SK-N-SH (cell line): Measurements from ENCODE around the gene SERPINA9. TPM values are rescaled to one million over a fixed set of nuclear protein-coding genes. Genes with fewer than 3 reads are reported as not detected.

Experiments used
- CTCF ChIA-PET: fragments of 300-600, 350-600 bp; formaldehyde crosslinking; extraction: SDS; loops from one replicate; lab custom pipeline; 2021; lab: Yijun Ruan, JAX
- POLR2A ChIA-PET: fragments of 350-600 bp; sonication (Branson Sonifier 250); formaldehyde crosslinking; extraction: SDS; loops from one replicate; lab custom pipeline; 2020; ENCODE audit warnings: antibody characterized with exemption, inconsistent platforms; lab: Yijun Ruan, JAX
- DNase-seq: peaks from one replicate; pipeline ENCODE4 v3.0.0; 2012
- H2AFZ ChIP-seq: fragments of 200-600 bp; sonication (generic); 2 replicates; pipeline ENCODE4 v1.8.1; 2016; ENCODE audit warnings: antibody characterized with exemption, mild to moderate bottlenecking, low read depth
- H3F3A ChIP-seq: fragments of 200-600 bp; sonication (generic); replicated peaks from 2 replicates; pipeline ENCODE3; 2016; ENCODE audit warnings: antibody characterized with exemption, mild to moderate bottlenecking; ENCODE audit not compliant: insufficient read depth
- H3K27ac ChIP-seq, 2 experiments: fragments of 200-500 bp in 1 of 2; fragments of 200-600 bp in 1 of 2; sonication (Bioruptor generic) in 1 of 2; sonication (generic), shearing (Covaris generic) in 1 of 2; 2 replicates each; pipeline versions ENCODE4 v1.5.1 to v1.6.1; 2014 to 2016; ENCODE audit warnings: low read depth in 2 of 2, inconsistent platforms in 1 of 2, low read length in 1 of 2, mild to moderate bottlenecking in 1 of 2, mixed read lengths in 1 of 2
- H3K27me3 ChIP-seq: fragments of 200-600 bp; sonication (generic), shearing (Covaris generic); 2 replicates; pipeline ENCODE4 v1.6.1; 2016; ENCODE audit warnings: mixed run types; ENCODE audit not compliant: insufficient read depth
- H3K36me3 ChIP-seq, 2 experiments: fragments of 200-500 bp in 1 of 2; fragments of 200-600 bp in 1 of 2; sonication (Bioruptor generic) in 1 of 2; sonication (generic) in 1 of 2; replicated peaks in 1 of 2; 2 replicates each; pipeline versions ENCODE3 to v1.5.1; 2014 to 2016; ENCODE audit warnings: low read length in 1 of 2, mild to moderate bottlenecking in 1 of 2; ENCODE audit not compliant: insufficient read depth in 2 of 2, control insufficient read depth in 1 of 2
- H3K4me1 ChIP-seq, 2 experiments: fragments of 200-500 bp in 1 of 2; fragments of 200-600 bp in 1 of 2; sonication (Bioruptor generic) in 1 of 2; sonication (generic), shearing (Covaris generic) in 1 of 2; 2 replicates each; pipeline versions ENCODE4 v1.5.1 to v1.6.1; 2014 to 2016; ENCODE audit warnings: low read depth in 1 of 2, low read length in 1 of 2, mixed run types in 1 of 2; ENCODE audit not compliant: insufficient read depth in 2 of 2, control insufficient read depth in 1 of 2
- H3K4me2 ChIP-seq: fragments of 200-600 bp; sonication (generic), shearing (Covaris generic); 2 replicates; pipeline ENCODE4 v1.6.1; 2017; ENCODE audit warnings: mixed run types
- H3K4me3 ChIP-seq, 2 experiments: fragments of 200-500 bp in 1 of 2; fragments of 200-600 bp in 1 of 2; sonication (Bioruptor generic) in 1 of 2; sonication (generic), shearing (Covaris generic) in 1 of 2; 2 replicates each; pipeline versions ENCODE4 v1.5.1 to v1.8.1; 2014 to 2016; ENCODE audit warnings: low read depth in 2 of 2, inconsistent platforms in 1 of 2, low read length in 1 of 2, mild to moderate bottlenecking in 1 of 2, mixed read lengths in 1 of 2, moderate library complexity in 1 of 2
- H3K79me2 ChIP-seq: fragments of 200-600 bp; sonication (generic); 2 replicates; pipeline ENCODE4 v1.8.1; 2017; ENCODE audit warnings: mild to moderate bottlenecking; ENCODE audit not compliant: insufficient read depth
- H3K9ac ChIP-seq: fragments of 200-600 bp; sonication (generic); 2 replicates; pipeline ENCODE4 v1.6.1; 2017; ENCODE audit warnings: mixed run types
- H3K9me2 ChIP-seq: fragments of 200-600 bp; sonication (generic); 2 replicates; pipeline ENCODE4 v1.6.1; 2017; ENCODE audit warnings: mixed run types
- H3K9me3 ChIP-seq: fragments of 200-600 bp; sonication (generic); 2 replicates; pipeline ENCODE4 v1.6.1; 2017; ENCODE audit warnings: mixed run types, mild to moderate bottlenecking, moderate library complexity
- H4K20me1 ChIP-seq: fragments of 200-600 bp; sonication (generic); 2 replicates; pipeline ENCODE4 v1.6.1; 2017; ENCODE audit warnings: mild to moderate bottlenecking, mixed run types; ENCODE audit not compliant: insufficient read depth
- CHD2 ChIP-seq: fragments of 150-350 bp; IDR thresholded peaks from 2 replicates; pipeline ENCODE4 v1.6.1; 2018; ENCODE audit warnings: low read length; ENCODE audit not compliant: partially characterized antibody
- CTCF ChIP-seq: fragments of 200-600 bp; sonication (generic); IDR thresholded peaks from 2 replicates; pipeline ENCODE4 v1.6.1; 2017; ENCODE audit warnings: antibody characterized with exemption, mild to moderate bottlenecking, moderate library complexity
- EZH2phosphoT487 ChIP-seq: fragments of 200-600 bp; sonication (generic); IDR thresholded peaks from 2 replicates; pipeline ENCODE4 v1.6.1; 2017; ENCODE audit warnings: low read depth, mixed run types, mild to moderate bottlenecking, antibody characterized with exemption, moderate library complexity, borderline replicate concordance
- FOSL2 ChIP-seq: IDR thresholded peaks from 2 replicates; pipeline ENCODE4 v1.4.0; 2012; ENCODE audit warnings: low read depth, mild to moderate bottlenecking, moderate library complexity, borderline replicate concordance
- FOXJ3 ChIP-seq: sonication (generic); formaldehyde crosslinking; IDR thresholded peaks from 2 replicates; pipeline ENCODE4 v1.5.1; 2020; ENCODE audit warnings: mild to moderate bottlenecking, missing genetic modification reagents
- GABPA ChIP-seq: IDR thresholded peaks from 2 replicates; pipeline ENCODE4 v1.4.0; 2012; ENCODE audit warnings: low read depth, mild to moderate bottlenecking
- MAX ChIP-seq: IDR thresholded peaks from 2 replicates; pipeline ENCODE4 v1.4.0; 2012; ENCODE audit warnings: low read depth
- MEF2A ChIP-seq: IDR thresholded peaks from 2 replicates; pipeline ENCODE4 v1.4.0; 2012; ENCODE audit warnings: low read depth, borderline replicate concordance
- MXI1 ChIP-seq: IDR thresholded peaks from 2 replicates; pipeline ENCODE4 v1.6.1; 2012; ENCODE audit warnings: mild to moderate bottlenecking, low read depth, low read length, improper control_type of control experiment
- NFIC ChIP-seq: IDR thresholded peaks from 2 replicates; pipeline ENCODE4 v1.4.0; 2012; ENCODE audit warnings: borderline replicate concordance
- POLR2AphosphoS5 ChIP-seq: IDR thresholded peaks from 2 replicates; pipeline ENCODE4 v1.6.1; 2012; ENCODE audit warnings: low read depth, low read length
- RFX5 ChIP-seq: IDR thresholded peaks from 2 replicates; pipeline ENCODE4 v1.6.1; 2012; ENCODE audit warnings: mild to moderate bottlenecking, improper control_type of control experiment, low read length
- RXRA ChIP-seq: IDR thresholded peaks from 2 replicates; pipeline ENCODE4 v1.4.0; 2012; ENCODE audit warnings: low read depth, mild to moderate bottlenecking, borderline replicate concordance
- SIN3A ChIP-seq: IDR thresholded peaks from 2 replicates; pipeline ENCODE4 v1.6.1; 2012; ENCODE audit warnings: low read depth, mild to moderate bottlenecking, low read length, moderate library complexity, borderline replicate concordance
- SMC3 ChIP-seq: IDR thresholded peaks from 2 replicates; pipeline ENCODE4 v1.6.1; 2012; ENCODE audit warnings: low read depth, low read length, improper control_type of control experiment
- TEAD4 ChIP-seq: IDR thresholded peaks from 2 replicates; pipeline ENCODE4 v1.4.0; 2012; ENCODE audit warnings: mild to moderate bottlenecking, borderline replicate concordance; ENCODE audit not compliant: insufficient read depth
- YY1 ChIP-seq: IDR thresholded peaks from 2 replicates; pipeline ENCODE4 v1.4.0; 2012; ENCODE audit warnings: low read depth, mild to moderate bottlenecking
- WGBS: methylation state at CpG from one replicate; pipeline ENCODE4 v1.1.6; 2017; ENCODE audit warnings: low lambda C conversion rate; 5-methylcytosine and 5-hydroxymethylcytosine counted together
- polyA plus RNA-seq, 3 experiments: library from polyadenylated mRNA; depleted of rRNA; stranded (reverse); fragments of >200 nt; gene quantifications; 2 replicates each; pipeline ENCODE4 v1.2.3, GENCODE V29; 2012
- TF ChIP-seq, protein P1 (sequence below): IDR thresholded peaks from 2 replicates; pipeline ENCODE4; 2012
- TF ChIP-seq, protein P2 (sequence below): IDR thresholded peaks from 2 replicates; pipeline ENCODE4 v1.6.1; 2012; ENCODE audit warnings: mild to moderate bottlenecking, low read depth, low read length, moderate library complexity

The SERPINA9 gene
- polyA plus RNA-seq, 1 of the 3 experiments (the other 2 are of a cell fraction): not detected

DNA sequence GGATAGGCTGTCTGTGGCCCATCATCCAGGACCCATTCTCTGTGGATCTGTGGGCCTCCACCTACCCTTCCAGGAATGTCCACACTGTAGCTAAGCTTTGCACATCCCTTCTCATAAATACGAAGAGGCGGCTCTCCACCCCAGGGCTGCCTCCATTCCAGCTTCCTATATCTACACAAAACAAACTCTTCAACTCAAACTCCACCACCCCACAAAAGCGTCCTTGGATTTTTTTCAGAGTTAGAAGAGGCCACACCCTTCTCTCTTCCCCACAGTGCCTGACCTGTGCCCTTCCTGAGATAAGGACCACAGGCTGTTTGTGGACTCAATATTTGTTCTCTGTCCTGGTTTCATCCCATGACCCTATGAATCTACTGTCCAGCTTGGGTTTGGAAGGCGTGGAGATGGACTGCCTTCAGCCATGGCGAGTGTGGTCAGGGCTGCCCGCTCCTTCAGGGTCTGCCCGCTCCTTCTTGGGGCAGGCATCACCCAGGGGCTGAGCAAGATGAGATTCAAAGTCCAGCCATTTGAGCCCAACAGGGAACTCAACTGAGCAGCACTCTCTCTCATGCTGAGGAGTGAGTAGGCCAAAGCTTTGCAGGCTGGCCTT lies 46.2 kb upstream of the SERPINA9 start:
- H3K4me2 ChIP-seq: no peak overlapping the region
- H3K27ac ChIP-seq: no peak overlapping the region
- H3K36me3 ChIP-seq: no peaks in the 10 kb centered on the region
- WGBS: 21% methylated on average over 7 of the region's 7 CpGs
- H2AFZ ChIP-seq: no peak overlapping the region
- ChIA-PET CTCF (interaction anchor here (1.6 kb wide), 1 partner anchor 27 kb away, joined by 3 read pairs; no protein-coding TSS in a partner anchor), POLR2A (no interaction called here)
- no peaks in the 10 kb centered on the region for H4K20me1 ChIP-seq
- no peaks in the 10 kb centered on the region for H3K79me2 ChIP-seq
- no peaks in the 10 kb centered on the region; the same call in 1 of the 2 replicates for H3K27me3 ChIP-seq
- DNase-seq: no peak
- H3K4me1 ChIP-seq: no peaks in the 10 kb centered on the region
- no peak for TF ChIP-seq MXI1
- TF ChIP-seq SIN3A: no peak
- no peak for TF ChIP-seq YY1
- no peak for TF ChIP-seq SMC3
- TF ChIP-seq NFIC: no peak
- TF ChIP-seq POLR2AphosphoS5: no peak
- no peak for TF ChIP-seq RXRA
- TF ChIP-seq EZH2phosphoT487: no peak
- TF ChIP-seq MAX: no peak
- H3F3A ChIP-seq: no peaks in the 10 kb centered on the region
- H3K9ac ChIP-seq: no peak overlapping the region
- H3K9me2 ChIP-seq: no peaks in the 10 kb centered on the region
- H3K4me3 ChIP-seq: no peak overlapping the region
- no peaks in the 10 kb centered on the region for H3K9me3 ChIP-seq

DNA sequence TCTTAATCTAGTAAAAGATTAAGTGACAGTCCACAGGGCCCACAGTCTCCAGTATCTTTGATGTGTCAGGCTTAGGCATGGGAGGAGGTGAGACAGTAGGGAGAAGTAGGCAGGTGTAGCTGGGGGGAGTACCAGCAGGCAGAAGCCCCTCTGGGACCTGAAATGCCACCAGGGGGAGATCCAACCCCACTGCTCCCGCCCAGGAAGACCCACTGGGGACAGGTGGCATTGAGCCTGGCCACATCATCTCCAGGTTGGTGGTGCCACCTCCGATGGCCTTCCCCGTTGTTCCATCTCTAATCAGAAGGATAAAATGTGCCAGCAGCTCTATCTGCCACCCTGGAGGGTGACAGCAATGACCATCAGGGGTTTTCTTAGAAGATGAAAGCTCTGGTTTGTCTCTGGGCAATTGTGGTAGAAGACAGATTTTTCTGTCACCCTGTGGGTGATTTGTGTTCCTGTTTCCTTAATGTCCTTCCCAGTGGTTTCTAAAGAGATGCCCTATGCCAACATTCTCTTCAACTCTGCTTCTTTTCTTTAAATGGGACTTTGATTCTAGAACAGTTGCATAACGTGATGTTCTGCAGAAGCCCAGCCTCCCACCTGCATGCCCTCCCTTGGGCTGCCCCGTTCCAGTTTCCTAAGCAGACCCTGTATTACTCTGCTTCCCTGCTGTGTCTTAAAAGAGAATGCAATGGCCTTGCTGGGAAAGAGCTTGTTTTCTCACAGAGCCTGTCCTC lies 45.5 kb upstream of the SERPINA9 start:
- ChIA-PET POLR2A (no interaction called here), CTCF (interaction anchor here (1.6 kb wide), 1 partner anchor 27 kb away, joined by 3 read pairs; no protein-coding TSS in a partner anchor)
- no peaks in the 10 kb centered on the region for H3K9me2 ChIP-seq
- no peak overlapping the region for H3K27ac ChIP-seq
- no peak overlapping the region for H2AFZ ChIP-seq
- H3K4me3 ChIP-seq: no peak overlapping the region
- no peak overlapping the region for H3K9ac ChIP-seq
- H3K4me2 ChIP-seq: no peak overlapping the region
- H3F3A ChIP-seq: no peaks in the 10 kb centered on the region
- H3K9me3 ChIP-seq: no peaks in the 10 kb centered on the region
- WGBS: 13% methylated on average over 4 of the region's 5 CpGs
- no peak for DNase-seq
- H4K20me1 ChIP-seq: no peaks in the 10 kb centered on the region
- H3K27me3 ChIP-seq: no peaks in the 10 kb centered on the region; the same call in 1 of the 2 replicates
- H3K79me2 ChIP-seq: no peaks in the 10 kb centered on the region
- H3K36me3 ChIP-seq: no peaks in the 10 kb centered on the region
- no peaks in the 10 kb centered on the region for H3K4me1 ChIP-seq
- TF ChIP-seq SIN3A (no peak), RFX5 (no peak), CTCF (no peak), MAX (no peak), FOSL2 (no peak), POLR2AphosphoS5 (no peak), MEF2A (no peak), GABPA (no peak), RXRA (no peak), FOXJ3 (CRISPR knock-in tag) (no peak), TEAD4 (no peak), CHD2 (no peak), SMC3 (no peak)
- TF ChIP-seq, protein P1, sequence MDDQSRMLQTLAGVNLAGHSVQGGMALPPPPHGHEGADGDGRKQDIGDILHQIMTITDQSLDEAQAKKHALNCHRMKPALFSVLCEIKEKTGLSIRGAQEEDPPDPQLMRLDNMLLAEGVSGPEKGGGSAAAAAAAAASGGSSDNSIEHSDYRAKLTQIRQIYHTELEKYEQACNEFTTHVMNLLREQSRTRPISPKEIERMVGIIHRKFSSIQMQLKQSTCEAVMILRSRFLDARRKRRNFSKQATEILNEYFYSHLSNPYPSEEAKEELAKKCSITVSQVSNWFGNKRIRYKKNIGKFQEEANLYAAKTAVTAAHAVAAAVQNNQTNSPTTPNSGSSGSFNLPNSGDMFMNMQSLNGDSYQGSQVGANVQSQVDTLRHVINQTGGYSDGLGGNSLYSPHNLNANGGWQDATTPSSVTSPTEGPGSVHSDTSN: no peak
- TF ChIP-seq, protein P2, sequence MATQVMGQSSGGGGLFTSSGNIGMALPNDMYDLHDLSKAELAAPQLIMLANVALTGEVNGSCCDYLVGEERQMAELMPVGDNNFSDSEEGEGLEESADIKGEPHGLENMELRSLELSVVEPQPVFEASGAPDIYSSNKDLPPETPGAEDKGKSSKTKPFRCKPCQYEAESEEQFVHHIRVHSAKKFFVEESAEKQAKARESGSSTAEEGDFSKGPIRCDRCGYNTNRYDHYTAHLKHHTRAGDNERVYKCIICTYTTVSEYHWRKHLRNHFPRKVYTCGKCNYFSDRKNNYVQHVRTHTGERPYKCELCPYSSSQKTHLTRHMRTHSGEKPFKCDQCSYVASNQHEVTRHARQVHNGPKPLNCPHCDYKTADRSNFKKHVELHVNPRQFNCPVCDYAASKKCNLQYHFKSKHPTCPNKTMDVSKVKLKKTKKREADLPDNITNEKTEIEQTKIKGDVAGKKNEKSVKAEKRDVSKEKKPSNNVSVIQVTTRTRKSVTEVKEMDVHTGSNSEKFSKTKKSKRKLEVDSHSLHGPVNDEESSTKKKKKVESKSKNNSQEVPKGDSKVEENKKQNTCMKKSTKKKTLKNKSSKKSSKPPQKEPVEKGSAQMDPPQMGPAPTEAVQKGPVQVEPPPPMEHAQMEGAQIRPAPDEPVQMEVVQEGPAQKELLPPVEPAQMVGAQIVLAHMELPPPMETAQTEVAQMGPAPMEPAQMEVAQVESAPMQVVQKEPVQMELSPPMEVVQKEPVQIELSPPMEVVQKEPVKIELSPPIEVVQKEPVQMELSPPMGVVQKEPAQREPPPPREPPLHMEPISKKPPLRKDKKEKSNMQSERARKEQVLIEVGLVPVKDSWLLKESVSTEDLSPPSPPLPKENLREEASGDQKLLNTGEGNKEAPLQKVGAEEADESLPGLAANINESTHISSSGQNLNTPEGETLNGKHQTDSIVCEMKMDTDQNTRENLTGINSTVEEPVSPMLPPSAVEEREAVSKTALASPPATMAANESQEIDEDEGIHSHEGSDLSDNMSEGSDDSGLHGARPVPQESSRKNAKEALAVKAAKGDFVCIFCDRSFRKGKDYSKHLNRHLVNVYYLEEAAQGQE: no peak
